ENCODE measurements around the gene JPT2.
"Not testable (repeated sequence)": the region's sequence is repeated elsewhere in the genome, so short reads cannot be mapped to it uniquely, and the experiment has no call there.

The JPT2 gene

DNA sequence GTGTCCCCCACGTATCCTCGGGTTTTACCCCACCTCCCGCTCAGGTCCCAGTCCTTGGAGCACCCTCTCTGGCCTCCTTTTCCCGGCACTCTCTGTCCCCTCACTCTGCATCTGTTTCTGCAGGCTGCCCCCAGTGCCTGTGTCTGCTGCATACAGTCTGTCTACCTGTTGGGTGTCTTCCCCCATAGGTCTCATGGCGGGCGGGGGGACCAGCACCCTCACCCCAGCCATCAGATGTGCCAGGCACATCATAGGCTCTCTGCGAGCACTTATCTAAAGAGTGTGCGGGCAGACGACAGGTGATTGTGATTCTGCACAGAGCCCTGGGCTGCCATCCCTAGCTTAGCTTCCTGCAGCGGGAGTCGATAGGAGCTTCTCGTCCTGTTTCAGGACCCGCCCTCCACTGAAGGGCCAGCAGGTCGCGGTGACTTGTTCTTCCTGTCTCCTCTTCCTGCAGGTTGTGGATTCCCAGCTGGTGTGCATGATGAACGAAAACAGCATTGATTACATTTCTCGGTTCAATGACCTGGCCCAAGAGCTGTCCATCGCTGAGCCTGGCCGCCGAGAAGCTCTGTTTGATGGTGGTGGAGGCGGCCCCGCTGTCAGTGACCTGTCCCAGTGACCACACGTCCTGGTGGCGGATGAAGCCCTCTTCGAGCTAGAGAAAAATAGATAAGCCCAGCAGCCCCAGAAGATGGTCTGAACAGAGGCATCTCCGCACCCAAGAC lies 4.5 kb upstream of the JPT2 start:
- in situ Hi-C loops (cut with MboI; ENCODE audit: low sequenced_read_pairs), result no loop called here

DNA sequence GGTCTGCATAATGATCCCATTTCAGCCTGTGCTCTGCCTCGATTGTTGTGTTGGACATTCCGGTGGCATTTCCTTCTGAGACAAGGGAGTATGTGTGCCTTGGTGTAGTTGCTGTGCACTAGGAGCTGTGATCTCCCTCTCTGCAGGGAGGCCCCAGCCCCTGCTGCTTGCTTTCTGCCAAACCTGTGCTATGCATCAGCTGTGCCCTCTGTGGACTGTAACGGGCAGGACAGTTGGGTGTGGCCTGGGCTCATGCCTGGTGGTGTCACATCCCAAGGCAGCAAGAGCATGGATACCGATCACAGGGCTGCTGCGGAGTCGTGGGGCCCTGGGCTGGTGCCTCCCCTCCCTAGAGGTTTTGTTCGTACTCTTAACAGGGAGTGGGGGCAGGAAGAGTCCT lies 3.8 kb upstream of the JPT2 start:
- in situ Hi-C loops (cut with MboI; ENCODE audit: low sequenced_read_pairs), result no loop called here

DNA sequence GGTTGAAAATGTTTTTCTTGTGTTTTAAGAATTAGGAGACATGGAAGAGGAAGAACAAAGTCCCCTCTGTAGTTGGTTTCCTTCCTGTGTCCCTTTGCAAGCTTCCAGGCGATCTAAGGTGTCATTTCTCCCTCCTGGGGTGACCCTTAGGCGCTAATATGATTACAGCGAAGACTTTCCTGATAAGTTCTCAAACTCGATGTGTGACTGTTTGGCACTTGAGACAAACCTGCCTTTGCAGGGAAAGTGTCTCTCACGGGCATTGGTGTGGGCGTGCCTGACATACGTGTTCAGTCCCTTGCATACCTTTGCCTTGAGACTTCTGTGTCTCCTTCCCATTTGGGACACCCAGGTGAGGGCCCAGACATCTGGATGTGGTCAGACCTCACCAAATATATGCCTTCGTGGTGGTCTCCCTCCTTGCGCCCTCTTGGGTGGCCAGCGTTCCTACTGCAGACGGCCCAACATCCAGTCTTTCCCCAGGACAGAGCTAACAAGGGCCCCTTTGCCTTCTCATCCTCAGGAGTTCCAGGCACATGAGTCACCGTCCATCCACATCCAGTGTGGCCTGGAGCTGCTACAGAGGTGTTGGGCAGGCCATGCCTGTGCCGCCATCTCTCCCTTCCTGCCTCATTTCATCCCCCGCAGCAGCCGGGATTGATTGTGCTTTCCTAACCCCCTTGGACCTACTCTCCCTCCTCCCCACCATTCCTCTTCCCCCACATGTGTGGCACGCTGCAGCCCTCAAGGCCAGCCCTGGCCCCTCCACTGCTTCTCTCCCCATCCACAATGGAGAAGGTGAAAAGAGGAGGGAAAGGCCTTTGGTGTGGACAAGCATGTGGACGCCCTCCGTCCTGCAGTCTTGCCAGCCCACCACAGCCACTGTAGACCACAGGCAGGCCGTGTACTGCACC lies 3.1 kb upstream of the JPT2 start:
- in situ Hi-C loops (cut with MboI; ENCODE audit: low sequenced_read_pairs), result no loop called here

DNA sequence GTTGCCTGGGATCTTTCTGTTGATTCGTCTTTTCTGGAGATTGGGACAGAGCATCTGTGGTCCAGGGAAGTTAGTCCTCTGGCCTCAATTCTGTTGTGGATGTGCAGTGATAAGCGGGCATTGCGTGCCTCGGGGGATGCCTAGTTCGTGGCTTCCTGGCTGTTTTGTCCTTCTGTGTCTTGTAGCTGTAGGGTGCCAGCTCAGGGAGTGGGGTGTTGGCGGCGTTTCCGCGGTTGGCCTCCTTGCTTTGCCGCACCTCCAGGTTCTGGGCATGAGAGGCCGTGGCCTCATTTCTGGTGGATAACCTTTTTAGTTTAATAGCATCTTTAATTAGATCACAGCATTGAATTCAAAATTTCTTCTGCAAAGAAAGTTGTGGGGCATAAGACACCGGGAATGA lies 1.4 kb upstream of the JPT2 start:
- in situ Hi-C loops (cut with MboI; ENCODE audit: low sequenced_read_pairs), result no loop called here

DNA sequence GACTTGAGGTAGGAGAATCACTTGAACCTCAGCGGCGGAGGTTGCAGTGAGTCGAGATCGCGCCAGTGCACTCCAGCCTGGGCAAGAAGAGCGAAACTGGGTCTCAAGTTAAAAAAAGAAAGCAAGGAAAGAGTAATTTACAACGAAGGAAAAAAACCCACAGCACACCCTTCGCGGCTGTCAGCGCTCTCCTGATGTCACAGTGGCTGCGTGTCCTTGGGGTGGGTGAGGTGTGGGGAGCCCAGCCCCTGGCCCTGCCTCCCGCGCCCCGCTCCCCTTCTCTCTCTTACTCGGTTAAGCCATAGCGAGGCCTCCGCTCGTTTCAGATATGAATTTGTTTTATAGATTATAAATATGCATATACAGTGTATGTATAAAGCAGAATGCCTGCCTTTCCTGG lies 740 bp upstream of the JPT2 start:
- in situ Hi-C loops (cut with MboI; ENCODE audit: low sequenced_read_pairs), result no loop called here

DNA sequence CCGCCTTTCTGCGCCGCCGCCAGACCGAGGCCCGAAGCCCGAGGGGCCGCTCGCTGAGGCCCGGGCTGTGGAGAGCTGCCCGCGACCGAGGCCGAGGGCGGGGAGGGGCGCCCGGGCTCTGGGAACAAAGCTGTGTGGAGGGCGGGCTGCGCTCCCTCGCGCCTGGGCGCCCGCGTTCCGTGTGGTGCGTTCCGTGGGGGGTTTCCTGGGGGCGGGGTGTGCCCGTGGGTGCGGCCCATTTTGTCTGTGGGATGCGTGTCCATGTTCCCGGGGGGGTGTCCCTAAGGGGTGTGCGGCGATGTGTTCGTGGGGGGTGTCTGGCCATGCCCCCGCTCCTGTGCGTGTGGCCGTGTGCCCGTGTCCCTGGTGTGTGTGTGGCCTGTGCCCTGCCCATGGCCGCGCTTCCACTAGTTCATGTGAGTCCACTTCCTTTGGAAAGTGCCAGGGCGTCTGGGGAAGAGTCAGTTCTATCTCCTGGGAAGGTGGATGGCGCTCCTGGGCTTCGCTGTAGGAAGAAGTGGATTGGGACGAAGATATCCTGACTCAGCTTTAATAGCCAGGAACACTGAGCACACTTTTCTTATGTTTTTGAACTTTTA lies 520 bp downstream of the JPT2 start:
- in situ Hi-C loops (cut with MboI; ENCODE audit: low sequenced_read_pairs), result no loop called here

DNA sequence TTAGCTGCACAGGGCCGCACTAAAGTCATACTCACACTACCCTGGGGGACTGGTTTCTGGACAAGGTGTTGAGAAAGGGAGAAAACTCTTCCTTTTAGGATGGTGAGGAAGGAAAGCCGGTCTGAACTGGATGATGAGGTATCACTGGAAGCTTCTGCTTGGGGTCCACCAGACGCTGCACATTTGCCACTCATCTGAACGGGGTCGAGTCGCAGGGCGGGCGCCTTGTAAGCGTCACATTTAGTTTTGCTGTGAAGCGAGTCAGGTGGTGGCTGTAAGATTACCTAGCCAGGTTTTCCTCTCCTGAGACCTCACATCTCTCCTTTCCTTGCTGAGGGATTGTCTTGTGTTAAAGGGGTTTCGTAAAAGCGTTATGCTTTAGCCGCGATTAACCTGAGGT lies 2.3 kb downstream of the JPT2 start:
- in situ Hi-C loops (cut with MboI; ENCODE audit: low sequenced_read_pairs), result no loop called here

DNA sequence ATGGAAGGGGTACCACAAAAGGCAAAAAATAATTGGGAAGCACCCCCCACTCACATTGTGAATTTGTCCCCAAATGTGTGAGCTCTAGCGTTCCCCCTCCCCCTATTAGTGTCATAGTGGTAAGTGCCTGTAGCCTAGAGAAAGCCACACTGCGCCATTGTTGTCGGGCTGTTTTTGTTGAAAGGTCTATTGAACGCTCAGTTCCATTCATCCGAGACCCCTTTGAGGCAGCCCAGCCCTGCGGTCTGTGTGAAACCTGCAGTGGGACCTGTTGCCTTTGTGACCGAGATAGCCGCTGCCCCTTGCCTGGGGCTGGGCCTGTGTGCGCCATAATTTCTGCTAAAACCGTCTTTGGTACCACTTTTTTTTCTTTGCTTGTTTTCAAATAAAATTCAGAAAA lies 3.0 kb downstream of the JPT2 start:
- in situ Hi-C loops (cut with MboI; ENCODE audit: low sequenced_read_pairs), result no loop called here

DNA sequence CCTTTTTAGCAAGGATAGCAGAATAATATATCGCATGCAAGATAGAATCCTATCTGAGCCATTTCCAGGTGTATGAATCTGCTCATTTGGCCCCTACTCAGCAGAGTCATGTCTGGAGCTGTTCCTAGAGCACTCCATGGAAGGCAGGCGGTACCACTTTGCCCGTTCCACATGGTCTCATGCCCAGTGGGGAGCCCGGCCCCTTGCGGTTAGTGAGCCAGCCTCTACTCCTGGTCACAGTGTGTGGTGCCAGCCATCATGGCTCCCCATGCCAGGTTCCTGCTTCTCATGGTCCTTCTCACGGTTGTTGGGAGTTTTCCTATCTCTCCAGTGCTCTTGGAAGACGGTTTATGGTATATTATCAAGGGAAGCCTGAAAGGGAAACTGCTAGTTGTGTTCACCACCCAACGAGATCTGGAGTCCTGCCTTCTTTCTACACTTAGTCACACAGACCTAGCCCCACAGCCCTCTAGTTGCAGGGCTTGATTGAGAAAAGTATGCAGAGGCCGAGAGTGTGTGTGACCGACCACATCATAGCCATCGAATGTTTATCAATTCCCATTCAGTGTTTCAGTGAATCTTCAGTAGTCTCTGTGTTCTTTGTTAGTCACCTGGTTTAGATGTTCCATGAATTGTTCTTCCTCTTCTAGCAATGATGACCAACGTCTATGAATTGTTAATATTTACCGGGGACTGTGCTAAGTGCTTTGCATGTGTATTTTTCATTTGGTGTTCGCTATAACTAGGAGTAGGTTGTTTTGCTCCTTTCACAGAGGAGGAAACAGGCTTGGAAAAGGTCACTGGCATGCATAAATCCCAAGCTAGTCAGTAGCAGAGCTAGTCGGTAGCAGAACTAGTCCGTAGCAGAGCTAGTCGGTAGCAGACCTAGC lies 9.6 kb downstream of the JPT2 start:
- in situ Hi-C loops (cut with MboI; ENCODE audit: low sequenced_read_pairs), result no loop called here

DNA sequence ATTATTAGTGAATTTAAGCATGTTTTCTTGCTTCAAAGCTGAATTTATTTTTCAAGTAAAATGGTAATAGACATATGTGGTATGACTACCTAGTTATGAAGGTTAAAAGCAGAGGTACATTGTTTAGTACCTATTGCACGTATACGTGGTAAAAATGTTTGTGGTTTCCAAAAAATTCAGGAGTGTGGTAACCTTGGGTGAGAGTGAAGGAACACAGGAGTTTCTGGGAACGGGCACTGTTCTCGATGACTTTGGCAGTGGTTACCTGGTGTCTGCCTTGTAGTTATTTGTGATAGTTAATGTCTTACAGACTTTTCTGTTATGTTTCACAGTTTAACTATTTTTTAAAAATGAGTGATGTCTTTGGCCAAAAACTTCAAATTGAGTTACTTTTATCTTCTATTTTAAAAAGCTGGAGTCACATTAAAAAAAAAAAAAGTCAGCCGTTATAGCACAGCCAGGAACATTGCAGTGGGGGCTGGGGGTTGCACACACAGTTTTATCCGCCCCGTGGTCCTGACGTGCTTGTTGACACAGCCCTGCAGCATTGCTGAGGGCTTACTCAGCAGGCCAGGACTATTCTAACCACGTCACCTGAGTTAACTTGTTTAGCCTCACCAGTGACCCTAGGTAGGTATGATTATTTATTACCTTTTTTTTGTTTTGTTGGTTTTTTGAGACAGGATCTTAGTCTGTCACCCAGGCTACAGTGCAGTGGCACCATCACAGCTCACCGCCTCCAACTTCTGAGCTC lies 10.9 kb downstream of the JPT2 start:
- in situ Hi-C loops (cut with MboI; ENCODE audit: low sequenced_read_pairs), result no loop called here

DNA sequence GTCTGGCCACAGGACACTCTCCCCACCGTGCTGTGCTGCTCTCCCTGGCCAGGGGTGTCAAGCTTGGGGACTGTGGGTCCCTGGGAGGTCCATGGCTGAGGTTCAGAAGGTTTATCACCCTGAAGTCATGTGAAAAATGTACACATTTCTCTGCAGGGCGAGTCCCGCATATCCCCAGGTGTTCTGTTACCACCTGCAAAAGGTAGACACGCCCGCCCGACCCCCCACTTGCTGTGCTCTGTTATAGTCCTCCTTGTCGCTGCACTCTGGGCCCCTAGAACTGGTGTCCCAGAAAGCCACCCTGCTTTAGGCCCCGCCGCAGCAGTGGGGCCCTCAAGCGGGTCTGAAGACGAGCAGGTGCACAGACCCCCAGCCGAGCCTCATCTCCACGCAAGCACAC lies 11.8 kb downstream of the JPT2 start:
- in situ Hi-C loops (cut with MboI; ENCODE audit: low sequenced_read_pairs), result no loop called here

DNA sequence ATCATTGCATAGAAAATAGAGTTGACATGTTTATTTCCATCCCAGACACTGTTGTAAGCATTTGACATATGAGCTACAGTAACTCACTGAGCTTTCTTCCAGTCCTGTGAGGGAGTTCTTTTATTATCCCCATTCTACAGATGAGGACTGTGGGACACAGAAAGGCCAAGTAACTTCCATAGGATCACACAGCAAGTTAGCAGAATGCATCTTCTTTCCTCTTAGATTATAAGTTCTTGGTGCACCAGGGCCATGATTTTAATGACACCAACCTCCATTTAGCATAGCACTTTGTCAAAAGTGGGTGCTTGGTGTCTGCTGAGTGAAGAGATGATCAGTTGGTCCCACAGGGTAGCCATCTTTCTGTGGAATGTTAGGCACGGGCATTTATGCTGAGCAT lies 12.7 kb downstream of the JPT2 start:
- in situ Hi-C loops (cut with MboI; ENCODE audit: low sequenced_read_pairs), result no loop called here

DNA sequence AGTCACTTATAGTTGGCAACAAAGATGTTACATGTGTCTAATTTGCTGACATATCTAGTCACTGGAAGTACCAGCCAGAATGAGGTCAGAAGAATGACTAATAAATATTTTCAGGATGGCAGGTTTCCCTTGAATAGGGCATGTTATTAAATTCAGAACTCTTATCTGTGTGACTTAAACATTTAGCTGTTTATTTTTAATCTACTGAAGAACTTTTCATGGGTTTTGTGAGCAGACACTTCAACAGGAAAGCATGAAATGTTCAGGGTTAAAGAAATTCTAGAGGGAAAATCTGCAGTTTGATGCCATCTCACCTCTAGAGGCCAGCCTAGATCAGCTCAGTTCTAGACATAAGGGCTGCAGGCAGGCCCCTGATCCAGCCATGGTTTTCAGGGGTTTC lies 13.2 kb downstream of the JPT2 start:
- in situ Hi-C loops (cut with MboI; ENCODE audit: low sequenced_read_pairs), result no loop called here

DNA sequence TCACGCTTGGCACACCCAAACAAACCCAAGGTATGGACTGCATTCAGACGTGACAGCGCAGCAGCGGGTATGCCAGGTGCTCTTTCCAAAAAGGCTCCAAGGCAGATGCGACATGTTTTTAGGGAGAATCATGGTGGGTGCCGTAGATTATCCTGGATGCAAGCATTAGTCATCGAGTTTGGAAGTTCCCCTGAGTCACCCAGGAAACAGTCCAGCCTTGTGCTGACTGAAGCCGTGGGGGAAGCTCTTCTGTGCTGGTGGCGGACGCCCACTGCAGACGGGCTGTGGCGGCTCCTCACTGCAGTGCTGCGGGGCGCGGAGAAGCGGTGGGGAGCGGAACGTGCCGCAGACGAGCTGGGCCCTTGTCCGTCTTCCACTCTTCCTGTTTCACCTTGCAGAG lies 13.9 kb downstream of the JPT2 start:
- in situ Hi-C loops (cut with MboI; ENCODE audit: low sequenced_read_pairs), result no loop called here

DNA sequence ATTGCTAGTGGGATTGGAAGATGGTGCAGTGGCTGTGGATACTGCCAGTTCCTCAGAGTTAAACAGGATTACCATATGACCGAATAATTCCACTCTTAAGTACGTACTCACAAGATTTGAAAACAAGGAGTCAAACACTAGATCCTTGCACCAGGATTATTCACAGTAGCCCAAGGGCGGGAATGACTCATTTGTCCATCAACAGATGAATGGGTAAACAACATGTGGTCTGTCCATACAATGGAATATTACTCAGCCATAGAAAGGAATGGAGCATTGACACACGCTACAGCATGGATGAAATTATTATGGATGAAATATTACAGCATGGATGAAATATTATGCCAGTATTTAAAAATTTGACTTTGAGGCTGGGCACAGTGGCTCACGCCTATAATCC lies 18.8 kb downstream of the JPT2 start:
- in situ Hi-C loops (cut with MboI; ENCODE audit: low sequenced_read_pairs), result no loop called here

DNA sequence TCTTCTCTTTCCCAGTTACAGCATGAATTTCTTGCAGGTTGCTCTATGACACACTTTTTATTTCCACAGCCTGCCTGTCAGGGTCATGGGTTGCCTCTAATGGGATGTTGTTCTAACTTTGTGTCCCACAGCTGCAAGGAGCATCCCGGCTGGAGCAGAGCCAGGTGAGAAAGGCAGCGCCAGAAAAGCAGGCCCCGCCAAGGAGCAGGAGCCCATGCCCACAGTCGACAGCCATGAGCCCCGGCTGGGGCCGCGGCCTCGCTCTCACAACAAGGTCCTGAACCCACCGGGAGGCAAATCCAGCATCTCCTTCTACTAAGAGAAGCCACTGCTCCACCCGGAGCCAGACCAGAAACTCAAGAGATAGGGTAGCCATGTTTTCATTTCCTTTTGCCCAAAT lies 20.6 kb downstream of the JPT2 start:
- in situ Hi-C loops (cut with MboI; ENCODE audit: low sequenced_read_pairs), result no loop called here

DNA sequence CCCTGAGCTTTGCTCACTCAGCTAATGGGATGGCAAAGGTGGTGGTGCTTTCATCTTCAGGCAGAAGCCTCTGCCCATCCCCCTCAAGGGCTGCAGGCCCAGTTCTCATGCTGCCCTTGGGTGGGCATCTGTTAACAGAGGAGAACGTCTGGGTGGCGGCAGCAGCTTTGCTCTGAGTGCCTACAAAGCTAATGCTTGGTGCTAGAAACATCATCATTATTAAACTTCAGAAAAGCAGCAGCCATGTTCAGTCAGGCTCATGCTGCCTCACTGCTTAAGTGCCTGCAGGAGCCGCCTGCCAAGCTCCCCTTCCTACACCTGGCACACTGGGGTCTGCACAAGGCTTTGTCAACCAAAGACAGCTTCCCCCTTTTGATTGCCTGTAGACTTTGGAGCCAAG lies 22.2 kb downstream of the JPT2 start:
- in situ Hi-C loops (cut with MboI; ENCODE audit: low sequenced_read_pairs), result no loop called here

DNA sequence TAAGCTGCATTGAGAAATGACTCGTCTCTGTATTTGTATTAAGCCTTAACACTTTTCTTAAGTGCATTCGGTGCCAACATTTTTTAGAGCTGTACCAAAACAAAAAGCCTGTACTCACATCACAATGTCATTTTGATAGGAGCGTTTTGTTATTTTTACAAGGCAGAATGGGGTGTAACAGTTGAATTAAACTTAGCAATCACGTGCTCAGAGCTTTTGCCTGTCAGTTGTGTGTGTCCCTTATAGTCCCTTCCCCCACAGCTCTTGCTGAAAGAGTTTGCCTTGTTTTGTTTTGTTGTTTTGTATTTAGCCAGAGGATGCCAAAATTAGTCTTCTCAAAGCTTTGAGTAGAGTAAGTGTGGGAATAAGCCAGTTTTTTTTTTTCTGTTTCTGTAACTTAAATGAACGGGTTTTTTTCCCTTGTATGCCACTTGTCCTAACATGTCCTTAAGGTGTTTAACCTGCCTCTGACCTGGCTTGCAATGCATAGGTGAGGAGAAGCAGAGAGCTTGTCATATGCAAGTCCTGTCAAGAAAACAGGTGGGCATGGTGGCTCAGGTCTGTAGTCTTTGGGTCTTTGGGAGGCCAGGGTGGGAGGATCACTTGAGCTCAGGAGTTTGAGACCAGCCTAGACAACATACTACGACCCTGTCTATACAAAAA lies 23.3 kb downstream of the JPT2 start:
- in situ Hi-C loops (cut with MboI; ENCODE audit: low sequenced_read_pairs), result no loop called here

DNA sequence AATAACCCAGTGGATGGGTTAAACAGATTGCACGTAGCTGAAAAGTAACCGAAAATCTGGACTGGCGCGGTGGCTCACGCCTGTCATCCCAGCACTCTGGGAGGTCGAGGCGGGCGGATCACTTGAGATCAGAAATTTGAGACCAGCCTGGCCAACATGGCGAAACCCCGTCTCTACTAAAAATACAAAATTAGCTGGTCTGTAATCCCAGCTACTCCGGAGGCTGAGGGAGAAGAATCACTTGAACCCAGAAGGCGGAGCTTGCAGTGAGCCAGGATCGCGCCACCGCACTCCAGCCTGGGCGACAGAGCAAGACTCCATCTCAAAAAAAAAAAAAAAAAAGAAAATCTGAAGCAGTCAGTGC lies 27.2 kb downstream of the JPT2 start:
- in situ Hi-C loops (cut with MboI; ENCODE audit: low sequenced_read_pairs), result not testable (repeated sequence)
